Activated CD8-positive, alpha-beta memory T cell treated with anti-CD3 and anti-CD28 coated beads, Interleukin-2, amount 50 U/mL, for 1 hour (primary cell): ENCODE data around the gene ABHD2.
"Not testable (repeated sequence)": the region's sequence is repeated elsewhere in the genome, so short reads cannot be mapped to it uniquely, and the experiment has no call there.

Experiments used
- DNase-seq: peaks from one replicate; pipeline ENCODE4 v3.0.0-alpha.2; 2020; ENCODE audit errors: extremely low read depth

The ABHD2 gene

GRCh38 chr15:89139613-89140499 lies 51.6 kb downstream of the ABHD2 start:
- no peak for DNase-seq

- DNase-seq, result no peak
These were observed 52.3 kb downstream of the ABHD2 start for GRCh38 chr15:89140595-89140994.

GRCh38 chr15:89141159-89141558 lies 52.9 kb downstream of the ABHD2 start:
- DNase-seq, result not testable (repeated sequence)

GRCh38 chr15:89141885-89142284 lies 53.6 kb downstream of the ABHD2 start:
- DNase-seq, result no peak

- DNase-seq, result no peak
These were observed 54.2 kb downstream of the ABHD2 start for GRCh38 chr15:89142423-89142822.

- no peak for DNase-seq
These were observed 55.4 kb downstream of the ABHD2 start for GRCh38 chr15:89143503-89144162.

GRCh38 chr15:89144491-89144890 lies 56.2 kb downstream of the ABHD2 start:
- no peak for DNase-seq

- no peak for DNase-seq
These were observed 58.1 kb downstream of the ABHD2 start for GRCh38 chr15:89146366-89146765.

GRCh38 chr15:89148126-89148525 lies 59.9 kb downstream of the ABHD2 start:
- DNase-seq, result no peak

GRCh38 chr15:89149501-89150101 lies 61.3 kb downstream of the ABHD2 start:
- no peak for DNase-seq

GRCh38 chr15:89150287-89150686 lies 62.0 kb downstream of the ABHD2 start:
- no peak for DNase-seq

GRCh38 chr15:89150762-89151664 lies 62.8 kb downstream of the ABHD2 start:
- no peak for DNase-seq

GRCh38 chr15:89155122-89155521 lies 66.9 kb downstream of the ABHD2 start:
- DNase-seq, result no peak

GRCh38 chr15:89155656-89156055 lies 67.4 kb downstream of the ABHD2 start:
- no peak for DNase-seq

GRCh38 chr15:89157061-89157460 lies 68.8 kb downstream of the ABHD2 start:
- no peak for DNase-seq

GRCh38 chr15:89157918-89158564 lies 69.8 kb downstream of the ABHD2 start:
- no peak for DNase-seq

- DNase-seq, result no peak
These were observed 73.4 kb downstream of the ABHD2 start for GRCh38 chr15:89161666-89162065.

- no peak for DNase-seq
These were observed 75.2 kb downstream of the ABHD2 start for GRCh38 chr15:89163271-89164055.

- no peak for DNase-seq
These were observed 76.5 kb downstream of the ABHD2 start for GRCh38 chr15:89164712-89165211.

GRCh38 chr15:89165677-89166076 lies 77.4 kb downstream of the ABHD2 start:
- no peak for DNase-seq
